HL-60 (cell line): ENCODE measurements around the gene TCHH.

Experiments used
- DNase-seq, 2 experiments: peaks; one replicate each; pipeline ENCODE4 v3.0.0-alpha.2; 2010 to 2020; ENCODE audit warnings: low read depth in 1 of 2, low spot score in 1 of 2
- H3K27ac ChIP-seq: fragments of 250-450 bp; sonication (Bioruptor Pico); replicated peaks from 2 replicates; pipeline ENCODE4 v1.5.1; 2020; ENCODE audit warnings: mild to moderate bottlenecking, moderate library complexity
- H3K27me3 ChIP-seq: fragments of 250-450 bp; sonication (Bioruptor Pico); 2 replicates; pipeline ENCODE4 v1.5.1; 2021; ENCODE audit warnings: mild to moderate bottlenecking, moderate library complexity; ENCODE audit not compliant: insufficient read depth, poor library complexity, severe bottlenecking
- H3K4me3 ChIP-seq: replicated peaks from 2 replicates; pipeline ENCODE4 v1.5.1; 2011; ENCODE audit warnings: mild to moderate bottlenecking, control low read depth, low read length; ENCODE audit not compliant: insufficient read depth
- CTCF ChIP-seq: IDR thresholded peaks from one replicate; pipeline ENCODE4 v1.5.1; 2011; ENCODE audit warnings: low read length, control low read depth, inconsistent platforms; ENCODE audit not compliant: insufficient read depth
- GABPA ChIP-seq: IDR thresholded peaks from 2 replicates; pipeline ENCODE4 v1.6.1; 2012; ENCODE audit warnings: low read depth
- POLR2AphosphoS5 ChIP-seq: IDR thresholded peaks from 2 replicates; pipeline ENCODE4 v1.6.1; 2012; ENCODE audit warnings: low read depth
- REST ChIP-seq: IDR thresholded peaks from 2 replicates; pipeline ENCODE4 v1.6.1; 2012; ENCODE audit warnings: low read depth; ENCODE audit not compliant: insufficient replicate concordance
- SPI1 ChIP-seq: IDR thresholded peaks from 2 replicates; pipeline ENCODE4 v1.6.1; 2012; ENCODE audit warnings: low read depth, mild to moderate bottlenecking, borderline replicate concordance

TCHH gene

GRCh38 chr1:152160576-152160975 is 45.3 kb upstream of the TCHH start:
- DNase-seq, result peak; percentile 2 to 74
- Histone ChIP-seq H3K4me3 (no peak overlapping the region), H3K27ac (0 out of 2 replicates have a peak overlapping the region, but pooled peaks have one; percentile 25), H3K27me3 (no peaks in the 10 kb centered on the region)
- TF ChIP-seq CTCF (no peak), SPI1 (peak; percentile 79; the same call in 1 of the 2 replicates)

- Histone ChIP-seq H3K27ac (no peak within 1 kb of the TSS), H3K4me3 (no peak within 1 kb of the TSS), H3K27me3 (no peaks in the 10 kb centered on the region)
- no peak for TF ChIP-seq CTCF
- no peak for TF ChIP-seq SPI1
- no peak for TF ChIP-seq GABPA
- TF ChIP-seq POLR2AphosphoS5, result no peak
- no peak for TF ChIP-seq REST
- DNase-seq, result no peak
These were observed 43.9 kb upstream of the TCHH start, which contains the start of gene RPTN for GRCh38 chr1:152159144-152159543. Gene RPTN (minus strand): TSS chr1:152159228. CDS start chr1:152157889, 1,339 bp downstream.

GRCh38 chr1:152153996-152154395 is 38.8 kb upstream of the TCHH start:
- TF ChIP-seq POLR2AphosphoS5, result no peak
- no peak for TF ChIP-seq REST
- no peak for TF ChIP-seq SPI1
- TF ChIP-seq GABPA, result no peak
- TF ChIP-seq CTCF, result no peak
- Histone ChIP-seq H3K4me3 (no peak overlapping the region), H3K27ac (no peak overlapping the region), H3K27me3 (no peaks in the 10 kb centered on the region)
- no peak for DNase-seq

GRCh38 chr1:152151646-152152045 is 36.4 kb upstream of the TCHH start:
- no peak overlapping the region for H3K27ac ChIP-seq
- no peak for DNase-seq
- no peak overlapping the region for H3K4me3 ChIP-seq
- H3K27me3 ChIP-seq, result no peaks in the 10 kb centered on the region
- TF ChIP-seq REST, result no peak
- no peak for TF ChIP-seq GABPA
- TF ChIP-seq POLR2AphosphoS5, result no peak
- TF ChIP-seq CTCF, result no peak
- no peak for TF ChIP-seq SPI1
